ENCODE measurements around the gene PCDHB3. TPM values are rescaled to one million over a fixed set of nuclear protein-coding genes. Genes with fewer than 3 reads are reported as not detected.
"Not testable (repeated sequence)": the region's sequence is repeated elsewhere in the genome, so short reads cannot be mapped to it uniquely, and the experiment has no call there.

PCDHB3 gene
- total RNA-seq = 11.0 TPM

DNA sequence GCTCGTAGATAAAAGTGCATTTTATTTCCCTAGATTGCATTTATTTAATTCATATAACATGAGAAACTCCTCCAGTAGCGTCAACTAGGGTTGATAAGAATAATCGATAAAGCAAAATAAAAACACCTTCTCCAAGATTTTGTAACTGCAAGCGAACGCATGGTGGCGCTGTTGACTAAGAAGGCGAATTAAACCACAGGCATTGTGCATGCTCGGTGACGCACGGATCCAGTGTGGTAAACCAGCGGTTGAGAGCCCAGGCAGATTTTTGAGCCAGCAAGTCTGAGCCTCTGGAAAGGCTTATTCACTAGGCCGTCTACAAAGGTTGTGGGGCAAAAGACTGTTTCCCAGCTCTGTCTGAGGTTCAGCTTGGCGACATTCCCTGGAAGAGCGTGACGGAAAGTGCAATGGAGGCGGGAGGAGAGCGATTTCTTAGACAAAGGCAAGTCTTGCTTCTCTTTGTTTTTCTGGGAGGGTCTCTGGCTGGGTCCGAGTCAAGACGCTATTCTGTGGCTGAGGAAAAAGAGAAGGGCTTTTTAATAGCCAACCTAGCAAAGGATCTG is at the start of gene PCDHB3:
Gene PCDHB3, plus strand, starts transcription at position 231 of the 563 bp plus-strand sequence. Its CDS starts 177 bp downstream, at position 408.
- DNase-seq (ENCODE audit: low spot score in 2 of 2) (no peak), FAIRE-seq (no peak)

DNA sequence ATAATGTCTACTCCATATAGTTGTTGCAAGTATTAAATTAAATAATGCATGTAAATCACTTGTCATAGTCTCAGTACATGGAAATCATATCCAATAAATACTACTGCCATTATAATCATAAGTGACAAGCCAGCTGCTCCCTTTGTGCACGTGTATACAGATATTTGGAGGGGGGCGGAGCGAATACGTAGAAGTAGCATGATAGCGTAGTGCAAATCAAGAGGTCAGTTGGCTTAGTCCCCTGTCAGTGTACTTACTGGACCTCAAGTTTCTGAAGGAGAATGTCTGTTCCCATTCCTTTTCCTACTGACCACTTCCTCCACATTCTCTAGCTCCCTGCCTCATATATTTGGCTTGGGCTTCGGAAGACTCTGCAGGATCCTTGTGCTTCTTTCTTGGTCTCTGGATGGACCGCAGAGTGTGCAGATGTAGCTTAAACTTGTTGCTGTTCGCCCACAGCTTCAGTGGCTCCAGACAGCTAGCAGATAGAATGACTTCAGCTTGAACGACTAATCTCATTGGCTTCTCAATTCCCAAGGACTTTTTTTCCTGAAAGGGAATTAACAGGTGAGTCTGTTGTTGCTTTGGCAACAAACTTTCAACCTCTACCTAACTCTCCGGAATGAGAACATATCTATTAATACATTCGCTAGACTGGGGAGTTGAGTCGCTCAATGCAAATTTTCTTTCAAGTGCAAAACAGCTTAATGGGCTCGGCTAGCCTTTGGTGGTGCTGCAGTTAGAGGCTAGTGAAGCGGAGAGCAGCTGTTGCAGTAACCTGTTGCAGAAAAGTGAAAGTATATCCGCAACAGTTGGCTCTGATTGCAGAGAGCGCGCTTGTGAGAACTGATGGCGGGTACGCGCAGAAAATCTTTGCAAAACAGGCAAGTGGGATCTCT is 49.4 kb upstream of the PCDHB3 start, which contains the start of gene PCDHB1:
Gene PCDHB1, plus strand, starts transcription at position 753 of the 899 bp plus-strand sequence. Its CDS starts 97 bp downstream, at position 850.
- no peak for DNase-seq (ENCODE audit: low spot score in 2 of 2)
- no peak for FAIRE-seq

DNA sequence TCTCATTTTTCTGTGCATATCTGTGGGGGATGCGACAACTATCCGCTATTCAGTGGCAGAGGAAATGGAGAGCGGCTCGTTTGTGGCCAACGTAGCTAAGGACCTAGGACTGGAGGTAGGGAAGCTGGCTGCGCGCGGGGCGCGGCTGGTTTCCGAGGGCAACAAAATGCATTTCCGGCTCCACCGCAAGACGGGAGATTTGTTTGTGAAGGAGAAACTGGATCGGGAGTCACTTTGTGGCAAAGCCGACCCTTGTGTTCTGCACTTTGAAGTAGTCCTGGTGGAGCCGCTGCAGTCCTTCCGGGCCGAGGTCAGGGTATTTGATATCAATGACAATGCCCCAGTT is 48.8 kb upstream of the PCDHB3 start:
- DNase-seq (ENCODE audit: low spot score in 2 of 2) (no peak), FAIRE-seq (no peak)

DNA sequence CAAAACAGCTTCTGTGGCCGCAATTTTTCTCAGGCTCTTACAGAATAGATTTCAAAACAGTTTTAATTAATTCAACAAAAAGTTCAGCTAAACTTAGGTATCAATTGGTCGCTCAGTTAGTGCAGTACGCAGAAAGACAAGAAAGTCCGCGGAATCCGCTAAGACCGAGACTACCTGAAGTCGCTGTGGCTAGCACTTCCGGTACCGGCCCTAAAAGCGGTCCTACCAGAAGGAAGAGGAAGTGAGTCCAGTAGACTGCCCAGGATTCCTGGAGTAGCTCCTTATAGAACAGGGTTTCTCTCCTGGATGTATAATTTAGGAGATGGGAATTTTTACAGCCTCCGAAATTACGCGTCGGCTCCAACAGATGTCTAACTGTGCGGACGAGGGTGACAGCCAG is 22.4 kb upstream of the PCDHB3 start:
- FAIRE-seq = no peak

DNA sequence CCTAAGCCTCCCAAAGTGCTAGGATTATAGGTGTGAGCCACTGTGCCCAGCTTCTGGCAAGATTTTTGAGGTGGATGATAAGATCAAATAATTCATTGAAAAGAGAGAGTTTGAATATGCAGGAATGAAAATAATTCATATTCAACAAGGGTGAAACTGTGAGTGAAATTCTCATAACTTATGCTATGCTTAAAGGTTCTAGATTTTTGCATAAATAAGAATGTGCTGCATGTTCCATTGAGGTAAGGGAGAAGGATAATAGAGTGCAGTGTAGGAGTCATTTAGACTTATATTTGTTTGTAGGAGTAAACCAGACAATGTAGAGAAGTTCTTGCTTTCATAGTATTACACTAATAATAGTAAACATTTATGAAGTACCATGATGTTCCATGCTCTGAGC is 18.0 kb upstream of the PCDHB3 start:
- FAIRE-seq (no peak), DNase-seq (ENCODE audit: low spot score in 2 of 2) (no peak)

More for the DNA sequence above, 22.4 kb upstream of the PCDHB3 start:
- DNase-seq (ENCODE audit: low spot score in 2 of 2) = no peak

DNA sequence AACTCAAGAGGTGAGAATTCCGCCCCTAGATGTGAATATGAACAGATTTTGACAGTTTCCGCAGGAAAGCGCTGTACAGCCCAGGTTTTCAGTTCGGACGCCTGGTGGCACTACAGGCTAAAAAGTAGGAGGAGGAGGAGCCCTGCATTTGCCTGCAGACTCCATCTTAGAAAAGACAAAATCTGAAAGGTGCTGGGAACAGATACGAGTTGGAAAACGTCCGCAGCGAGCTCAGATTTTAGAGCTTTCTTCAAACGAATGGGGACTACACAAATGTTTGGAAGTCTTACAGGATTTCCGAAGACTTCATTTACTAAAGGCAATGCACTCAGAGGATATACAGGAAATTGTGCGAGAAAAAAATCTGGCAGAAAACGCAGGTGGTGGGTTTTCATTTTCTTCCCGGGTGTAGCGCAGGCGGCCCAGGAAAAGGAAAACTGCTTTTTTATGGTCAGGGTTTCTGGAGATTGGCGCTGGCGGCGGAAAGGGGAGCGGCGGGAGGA is 15.7 kb upstream of the PCDHB3 start:
- FAIRE-seq = no peak
- DNase-seq (ENCODE audit: low spot score in 2 of 2) = peak in 1 of 2 donors; percentile 15

DNA sequence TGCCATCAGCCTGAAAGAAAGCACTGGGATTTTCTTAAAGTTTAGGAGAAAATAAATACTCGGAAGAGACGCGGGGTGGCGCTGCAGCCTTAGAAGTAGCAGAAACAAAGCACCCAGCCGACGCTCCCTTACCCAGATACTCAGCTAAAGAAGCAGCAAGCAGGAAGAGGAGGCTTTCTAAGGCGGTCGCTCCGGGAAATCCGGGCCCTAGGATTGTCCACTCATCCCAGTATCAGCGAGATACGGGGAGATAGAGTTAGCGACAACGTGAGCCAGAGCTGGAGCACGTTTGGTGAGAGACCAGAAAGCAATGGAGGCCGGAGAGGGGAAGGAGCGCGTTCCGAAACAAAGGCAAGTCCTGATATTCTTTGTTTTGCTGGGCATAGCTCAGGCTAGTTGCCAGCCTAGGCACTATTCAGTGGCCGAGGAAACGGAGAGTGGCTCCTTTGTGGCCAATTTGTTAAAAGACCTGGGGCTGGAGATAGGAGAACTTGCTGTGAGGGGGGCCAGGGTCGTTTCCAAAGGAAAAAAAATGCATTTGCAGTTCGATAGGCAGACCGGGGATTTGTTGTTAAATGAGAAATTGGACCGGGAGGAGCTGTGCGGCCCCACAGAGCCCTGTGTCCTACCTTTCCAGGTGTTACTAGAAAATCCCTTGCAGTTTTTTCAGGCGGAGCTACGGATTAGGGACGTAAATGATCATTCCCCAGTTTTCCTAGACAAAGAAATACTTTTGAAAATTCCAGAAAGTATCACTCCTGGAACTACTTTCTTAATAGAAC is 5.6 kb upstream of the PCDHB3 start, which contains the start of gene PCDHB2:
Gene PCDHB2, plus strand, starts transcription at position 135 of the 782 bp plus-strand sequence. Its CDS starts 176 bp downstream, at position 311.
- no peak for FAIRE-seq
- no peak for DNase-seq (ENCODE audit: low spot score in 2 of 2)

DNA sequence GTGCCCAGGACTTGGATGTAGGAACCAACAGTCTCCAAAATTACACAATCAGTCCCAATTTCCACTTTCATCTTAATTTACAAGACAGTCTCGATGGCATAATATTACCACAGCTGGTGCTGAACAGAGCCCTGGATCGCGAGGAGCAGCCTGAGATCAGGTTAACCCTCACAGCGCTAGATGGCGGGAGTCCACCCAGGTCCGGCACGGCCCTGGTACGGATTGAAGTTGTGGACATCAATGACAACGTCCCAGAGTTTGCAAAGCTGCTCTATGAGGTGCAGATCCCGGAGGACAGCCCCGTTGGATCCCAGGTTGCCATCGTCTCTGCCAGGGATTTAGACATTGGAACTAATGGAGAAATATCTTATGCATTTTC is 5.0 kb upstream of the PCDHB3 start:
- FAIRE-seq (no peak), DNase-seq (ENCODE audit: low spot score in 2 of 2) (no peak)

DNA sequence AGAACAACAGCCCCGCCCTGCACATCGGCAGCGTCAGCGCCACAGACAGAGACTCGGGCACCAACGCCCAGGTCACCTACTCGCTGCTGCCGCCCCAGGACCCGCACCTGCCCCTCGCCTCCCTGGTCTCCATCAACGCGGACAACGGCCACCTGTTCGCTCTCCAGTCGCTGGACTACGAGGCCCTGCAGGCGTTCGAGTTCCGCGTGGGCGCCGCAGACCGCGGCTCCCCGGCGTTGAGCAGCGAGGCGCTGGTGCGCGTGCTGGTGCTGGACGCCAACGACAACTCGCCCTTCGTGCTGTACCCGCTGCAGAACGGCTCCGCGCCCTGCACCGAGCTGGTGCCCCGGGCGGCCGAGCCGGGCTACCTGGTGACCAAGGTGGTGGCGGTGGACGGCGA is 4.1 kb upstream of the PCDHB3 start:
- FAIRE-seq; DNase-seq (ENCODE audit: low spot score in 2 of 2): not testable (repeated sequence)

DNA sequence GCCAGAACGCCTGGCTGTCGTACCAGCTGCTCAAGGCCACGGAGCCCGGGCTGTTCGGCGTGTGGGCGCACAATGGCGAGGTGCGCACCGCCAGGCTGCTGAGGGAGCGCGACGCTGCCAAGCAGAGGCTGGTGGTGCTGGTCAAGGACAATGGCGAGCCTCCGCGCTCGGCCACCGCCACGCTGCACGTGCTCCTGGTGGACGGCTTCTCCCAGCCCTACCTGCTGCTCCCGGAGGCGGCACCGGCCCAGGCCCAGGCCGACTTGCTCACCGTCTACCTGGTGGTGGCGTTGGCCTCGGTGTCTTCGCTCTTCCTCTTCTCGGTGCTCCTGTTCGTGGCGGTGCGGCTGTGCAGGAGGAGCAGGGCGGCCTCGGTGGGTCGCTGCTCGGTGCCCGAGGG is 3.7 kb upstream of the PCDHB3 start:
- DNase-seq (ENCODE audit: low spot score in 2 of 2); FAIRE-seq: not testable (repeated sequence)

DNA sequence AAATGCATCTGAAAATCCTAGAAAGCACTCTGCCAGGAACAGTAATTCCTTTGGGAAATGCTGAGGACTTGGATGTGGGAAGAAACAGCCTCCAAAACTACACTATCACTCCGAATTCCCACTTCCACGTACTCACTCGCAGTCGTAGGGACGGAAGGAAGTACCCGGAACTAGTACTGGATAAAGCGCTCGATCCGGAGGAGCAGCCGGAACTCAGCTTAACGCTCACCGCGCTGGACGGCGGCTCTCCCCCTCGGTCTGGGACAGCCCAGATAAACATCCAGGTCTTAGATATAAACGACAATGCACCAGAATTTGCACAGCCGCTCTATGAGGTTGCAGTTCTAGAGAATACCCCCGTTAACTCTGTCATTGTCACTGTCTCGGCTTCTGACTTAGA is 786 bp downstream of the PCDHB3 start:
- FAIRE-seq = no peak

DNA sequence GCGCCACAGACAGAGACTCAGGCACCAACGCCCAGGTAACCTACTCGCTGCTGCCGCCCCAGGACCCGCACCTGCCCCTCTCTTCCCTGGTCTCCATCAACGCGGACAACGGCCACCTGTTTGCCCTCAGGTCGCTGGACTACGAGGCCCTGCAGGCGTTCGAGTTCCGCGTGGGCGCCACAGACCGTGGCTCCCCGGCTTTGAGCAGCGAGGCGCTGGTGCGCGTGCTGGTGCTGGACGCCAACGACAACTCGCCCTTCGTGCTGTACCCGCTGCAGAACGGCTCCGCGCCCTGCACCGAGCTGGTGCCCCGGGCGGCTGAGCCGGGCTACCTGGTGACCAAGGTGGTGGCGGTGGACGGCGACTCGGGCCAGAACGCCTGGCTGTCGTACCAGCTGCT is 1.8 kb downstream of the PCDHB3 start:
- DNase-seq (ENCODE audit: low spot score in 2 of 2); FAIRE-seq: not testable (repeated sequence)

More for the DNA sequence above, 786 bp downstream of the PCDHB3 start:
- no peak for DNase-seq (ENCODE audit: low spot score in 2 of 2)

DNA sequence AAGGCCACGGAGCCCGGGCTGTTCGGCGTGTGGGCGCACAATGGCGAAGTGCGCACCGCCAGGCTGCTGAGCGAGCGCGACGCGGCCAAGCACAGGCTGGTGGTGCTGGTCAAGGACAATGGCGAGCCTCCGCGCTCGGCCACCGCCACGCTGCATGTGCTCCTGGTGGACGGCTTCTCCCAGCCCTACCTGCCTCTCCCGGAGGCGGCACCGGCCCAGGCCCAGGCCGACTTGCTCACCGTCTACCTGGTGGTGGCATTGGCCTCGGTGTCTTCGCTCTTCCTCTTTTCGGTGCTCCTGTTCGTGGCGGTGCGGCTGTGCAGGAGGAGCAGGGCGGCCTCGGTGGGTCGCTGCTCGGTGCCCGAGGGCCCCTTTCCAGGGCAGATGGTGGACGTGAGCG is 2.2 kb downstream of the PCDHB3 start:
- not testable (repeated sequence) for FAIRE-seq; DNase-seq (ENCODE audit: low spot score in 2 of 2)

DNA sequence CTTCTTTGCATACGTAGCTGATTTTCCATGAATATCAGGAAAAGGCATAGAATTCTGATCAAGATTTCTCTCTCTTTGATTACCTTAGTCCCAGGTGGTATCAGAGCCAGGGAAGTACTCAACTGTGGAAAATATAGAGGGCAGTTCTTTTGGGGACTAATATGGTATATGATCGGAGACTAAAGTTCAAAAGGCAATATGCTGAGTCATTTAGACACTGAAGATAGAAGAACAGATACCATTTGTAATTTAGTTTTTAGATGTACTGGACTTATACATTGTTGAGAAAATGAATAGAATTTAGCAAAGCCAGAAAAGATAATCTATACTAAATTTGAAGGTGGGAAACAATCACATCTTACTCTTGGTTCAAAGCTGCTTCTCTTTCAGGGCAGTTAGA is 5.1 kb downstream of the PCDHB3 start:
- no peak for FAIRE-seq

DNA sequence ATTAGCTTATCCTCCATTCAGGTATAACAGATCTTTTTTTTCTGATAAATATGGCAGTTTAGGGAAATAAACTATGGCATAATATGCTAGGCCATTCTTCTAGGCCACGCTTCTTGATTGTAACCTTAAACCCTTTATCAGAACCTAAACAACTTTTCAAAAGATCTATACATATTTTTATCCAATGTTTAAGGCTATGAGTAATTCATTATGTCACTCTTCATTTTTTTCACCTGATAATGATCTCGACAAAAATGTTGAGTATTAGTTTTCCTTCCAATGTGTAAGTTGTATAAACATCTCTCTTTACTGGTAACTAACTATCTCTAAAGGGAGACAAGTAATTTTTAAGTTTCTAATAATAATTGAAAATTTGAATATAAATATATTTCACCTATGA is 19.0 kb downstream of the PCDHB3 start:
- no peak for DNase-seq (ENCODE audit: low spot score in 2 of 2)
- no peak for FAIRE-seq

More for the DNA sequence above, 5.1 kb downstream of the PCDHB3 start:
- no peak for DNase-seq (ENCODE audit: low spot score in 2 of 2)

DNA sequence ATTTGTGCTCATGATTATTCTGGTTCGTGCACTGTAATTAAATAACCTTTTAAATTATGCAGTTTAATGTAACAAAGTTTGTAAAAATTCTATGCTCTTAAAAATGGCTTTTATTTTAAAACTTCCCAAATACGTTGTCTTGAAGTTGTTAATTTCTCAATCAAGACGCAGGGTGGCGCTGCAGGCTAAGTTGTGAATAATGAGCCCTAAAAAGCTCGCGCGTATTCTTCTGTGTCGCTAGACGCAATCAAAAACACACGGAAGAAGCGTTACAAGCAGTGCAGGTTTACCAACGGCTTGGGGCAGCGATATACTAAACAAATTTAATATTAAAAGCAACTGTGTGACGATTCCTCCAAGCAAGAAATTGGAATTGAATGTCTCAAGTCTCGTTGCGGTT is 21.3 kb downstream of the PCDHB3 start, which contains the start of gene PCDHB4:
Gene PCDHB4, plus strand, starts transcription at position 256 of the 400 bp plus-strand sequence. CDS start 181 bp downstream, outside the sequence.
- FAIRE-seq (no peak), DNase-seq (ENCODE audit: low spot score in 2 of 2) (no peak)

DNA sequence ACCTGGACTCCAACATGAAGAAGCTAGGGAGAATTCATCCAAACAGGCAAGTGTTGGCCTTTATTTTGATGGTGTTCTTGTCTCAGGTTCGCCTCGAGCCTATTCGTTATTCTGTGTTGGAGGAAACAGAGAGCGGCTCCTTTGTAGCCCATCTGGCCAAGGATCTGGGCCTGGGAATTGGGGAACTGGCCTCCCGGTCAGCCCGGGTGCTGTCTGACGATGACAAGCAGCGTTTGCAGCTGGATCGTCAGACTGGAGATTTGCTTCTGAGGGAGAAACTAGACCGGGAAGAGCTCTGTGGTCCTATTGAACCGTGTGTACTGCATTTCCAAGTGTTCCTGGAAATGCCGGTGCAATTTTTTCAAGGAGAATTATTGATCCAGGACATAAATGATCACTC is 21.7 kb downstream of the PCDHB3 start:
- DNase-seq (ENCODE audit: low spot score in 2 of 2) (no peak), FAIRE-seq (no peak)

DNA sequence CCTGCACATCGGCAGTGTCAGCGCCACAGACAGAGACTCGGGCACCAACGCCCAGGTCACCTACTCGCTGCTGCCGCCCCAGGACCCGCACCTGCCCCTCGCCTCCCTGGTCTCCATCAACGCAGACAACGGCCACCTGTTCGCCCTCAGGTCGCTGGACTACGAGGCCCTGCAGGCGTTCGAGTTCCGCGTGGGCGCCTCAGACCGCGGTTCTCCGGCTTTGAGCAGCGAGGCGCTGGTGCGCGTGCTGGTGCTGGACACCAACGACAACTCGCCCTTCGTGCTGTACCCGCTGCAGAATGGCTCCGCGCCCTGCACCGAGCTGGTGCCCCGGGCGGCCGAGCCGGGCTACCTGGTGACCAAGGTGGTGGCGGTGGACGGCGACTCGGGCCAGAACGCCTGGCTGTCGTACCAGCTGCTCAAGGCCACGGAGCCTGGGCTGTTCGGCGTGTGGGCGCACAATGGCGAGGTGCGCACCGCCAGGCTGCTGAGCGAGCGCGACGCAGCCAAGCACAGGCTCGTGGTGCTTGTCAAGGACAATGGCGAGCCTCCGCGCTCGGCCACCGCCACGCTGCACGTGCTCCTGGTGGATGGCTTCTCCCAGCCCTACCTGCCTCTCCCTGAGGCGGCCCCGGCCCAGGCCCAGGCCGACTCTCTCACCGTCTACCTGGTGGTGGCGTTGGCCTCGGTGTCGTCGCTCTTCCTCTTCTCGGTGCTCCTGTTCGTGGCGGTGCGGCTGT is 23.3 kb downstream of the PCDHB3 start:
- not testable (repeated sequence) for DNase-seq (ENCODE audit: low spot score in 2 of 2); FAIRE-seq

DNA sequence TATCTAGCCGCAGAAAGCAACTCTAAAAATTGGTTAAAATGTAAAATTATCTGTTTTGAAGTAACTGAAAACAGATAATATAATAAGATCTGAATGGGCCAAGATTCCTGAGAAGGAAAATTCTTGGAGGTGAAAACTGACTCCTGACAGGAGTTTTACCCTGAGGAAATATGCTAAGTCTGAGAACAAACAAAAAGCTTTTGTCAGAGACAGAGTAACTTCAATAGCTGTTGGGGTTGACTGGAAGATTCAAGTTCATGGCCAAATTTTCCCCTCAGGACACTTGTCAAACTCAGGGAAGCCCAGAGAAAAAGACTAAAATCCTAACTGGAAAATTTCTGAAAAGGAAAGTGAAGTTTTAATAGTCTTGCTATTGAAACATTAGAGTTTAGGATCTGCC is 27.0 kb downstream of the PCDHB3 start:
- DNase-seq (ENCODE audit: low spot score in 2 of 2) = no peak

More for the DNA sequence above, 27.0 kb downstream of the PCDHB3 start:
- FAIRE-seq = no peak
